ENCODE data around the gene PUS1.

PUS1 gene

GRCh38 chr12:131986910-131987309, 57.8 kb downstream of the PUS1 start:
- TF ChIP-seq YY1 (IDR thresholded peaks at IDR 0.05; ENCODE audit: low read depth) (no peak), EP300 (IDR thresholded peaks at IDR 0.05; ENCODE audit: borderline replicate concordance) (no peak), FOXM1 (IDR thresholded peaks at IDR 0.05; ENCODE audit: borderline replicate concordance, low read depth) (no peak), RAD21 (IDR thresholded peaks at IDR 0.05; ENCODE audit: low read depth) (no peak), NFIC (IDR thresholded peaks at IDR 0.05) (no peak), CREB1 (IDR thresholded peaks at IDR 0.05; ENCODE audit: low read depth) (no peak), EGR1 (IDR thresholded peaks at IDR 0.05) (no peak), CEBPB (IDR thresholded peaks at IDR 0.05) (no peak), MAX (IDR thresholded peaks at IDR 0.05) (no peak), USF1 (IDR thresholded peaks at IDR 0.05) (no peak), REST (IDR thresholded peaks at IDR 0.05; ENCODE audit: low read depth) (no peak), TAF1 (IDR thresholded peaks at IDR 0.05; ENCODE audit: low read depth) (no peak), TCF12 (IDR thresholded peaks at IDR 0.05; ENCODE audit: low read depth) (no peak), ZBTB7A (IDR thresholded peaks at IDR 0.05; ENCODE audit: low read depth) (no peak), TEAD4 (IDR thresholded peaks at IDR 0.05) (no peak)

- TF ChIP-seq CEBPB (IDR thresholded peaks at IDR 0.05), result no peak
- no peak for TF ChIP-seq REST (IDR thresholded peaks at IDR 0.05; ENCODE audit: low read depth)
- no peak for TF ChIP-seq EGR1 (IDR thresholded peaks at IDR 0.05)
- no peak for TF ChIP-seq FOXM1 (IDR thresholded peaks at IDR 0.05; ENCODE audit: borderline replicate concordance, low read depth)
- no peak for TF ChIP-seq RAD21 (IDR thresholded peaks at IDR 0.05; ENCODE audit: low read depth)
- TF ChIP-seq YY1 (IDR thresholded peaks at IDR 0.05; ENCODE audit: low read depth), result no peak
- no peak for TF ChIP-seq CREB1 (IDR thresholded peaks at IDR 0.05; ENCODE audit: low read depth)
- no peak for TF ChIP-seq TCF12 (IDR thresholded peaks at IDR 0.05; ENCODE audit: low read depth)
- TF ChIP-seq MAX (IDR thresholded peaks at IDR 0.05), result no peak
- no peak for TF ChIP-seq TAF1 (IDR thresholded peaks at IDR 0.05; ENCODE audit: low read depth)
- TF ChIP-seq ZBTB7A (IDR thresholded peaks at IDR 0.05; ENCODE audit: low read depth), result no peak
Measured at GRCh38 chr12:131987552-131987951, 58.5 kb downstream of the PUS1 start.

GRCh38 chr12:131988054-131988796, 59.1 kb downstream of the PUS1 start:
- TF ChIP-seq EGR1 (IDR thresholded peaks at IDR 0.05), result no peak
- no peak for TF ChIP-seq MAX (IDR thresholded peaks at IDR 0.05)
- TF ChIP-seq REST (IDR thresholded peaks at IDR 0.05; ENCODE audit: low read depth), result no peak
- no peak for TF ChIP-seq USF1 (IDR thresholded peaks at IDR 0.05)
- no peak for TF ChIP-seq TAF1 (IDR thresholded peaks at IDR 0.05; ENCODE audit: low read depth)
- no peak for TF ChIP-seq RAD21 (IDR thresholded peaks at IDR 0.05; ENCODE audit: low read depth)
- no peak for TF ChIP-seq CREB1 (IDR thresholded peaks at IDR 0.05; ENCODE audit: low read depth)

GRCh38 chr12:131989021-131989420, 59.9 kb downstream of the PUS1 start:
- TF ChIP-seq NFIC (IDR thresholded peaks at IDR 0.05) (no peak), TCF12 (IDR thresholded peaks at IDR 0.05; ENCODE audit: low read depth) (no peak), MAX (IDR thresholded peaks at IDR 0.05) (no peak), RAD21 (IDR thresholded peaks at IDR 0.05; ENCODE audit: low read depth) (no peak)
